HG03095 (cell line): ENCODE measurements around the gene MEGF6.

Experiments
- ATAC-seq: cut with Tn5 transposase; IDR thresholded peaks from one replicate; pipeline ENCODE4 v1.9.1; 2021; ENCODE audit warnings: moderate library complexity; ENCODE audit not compliant: unreplicated experiment

MEGF6 gene

DNA sequence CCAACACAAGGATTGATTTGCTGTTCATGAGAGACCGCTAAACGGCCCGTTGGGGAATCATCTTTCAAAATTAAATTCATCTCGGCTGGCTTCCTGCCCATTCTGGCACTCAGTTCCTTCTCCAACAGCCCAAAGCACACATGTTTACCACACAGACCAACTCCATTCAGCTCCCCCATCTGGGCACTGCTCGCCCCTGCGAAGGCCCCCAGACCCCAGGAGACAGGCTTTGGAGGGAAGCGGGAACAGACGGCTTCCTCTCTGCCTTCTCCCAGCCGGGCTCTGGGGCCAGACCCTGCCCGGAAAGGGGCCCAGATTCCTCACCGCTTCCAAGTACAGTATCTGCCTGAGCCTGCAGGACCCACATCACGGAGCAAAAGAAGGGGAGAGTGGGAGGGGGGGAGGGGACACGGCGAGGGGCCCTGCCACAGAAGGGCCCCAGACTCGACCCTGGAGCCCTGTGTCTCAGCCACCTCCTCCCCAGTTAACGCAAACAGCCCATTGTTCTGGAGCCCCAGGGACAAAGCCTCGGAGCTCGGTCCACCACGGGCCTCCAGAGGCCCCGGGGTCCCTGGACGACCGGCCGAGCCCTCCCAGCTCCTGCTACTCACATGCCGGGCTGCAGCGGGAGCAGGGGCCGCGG lies 660 bp downstream of the MEGF6 start:
- no peak for ATAC-seq

DNA sequence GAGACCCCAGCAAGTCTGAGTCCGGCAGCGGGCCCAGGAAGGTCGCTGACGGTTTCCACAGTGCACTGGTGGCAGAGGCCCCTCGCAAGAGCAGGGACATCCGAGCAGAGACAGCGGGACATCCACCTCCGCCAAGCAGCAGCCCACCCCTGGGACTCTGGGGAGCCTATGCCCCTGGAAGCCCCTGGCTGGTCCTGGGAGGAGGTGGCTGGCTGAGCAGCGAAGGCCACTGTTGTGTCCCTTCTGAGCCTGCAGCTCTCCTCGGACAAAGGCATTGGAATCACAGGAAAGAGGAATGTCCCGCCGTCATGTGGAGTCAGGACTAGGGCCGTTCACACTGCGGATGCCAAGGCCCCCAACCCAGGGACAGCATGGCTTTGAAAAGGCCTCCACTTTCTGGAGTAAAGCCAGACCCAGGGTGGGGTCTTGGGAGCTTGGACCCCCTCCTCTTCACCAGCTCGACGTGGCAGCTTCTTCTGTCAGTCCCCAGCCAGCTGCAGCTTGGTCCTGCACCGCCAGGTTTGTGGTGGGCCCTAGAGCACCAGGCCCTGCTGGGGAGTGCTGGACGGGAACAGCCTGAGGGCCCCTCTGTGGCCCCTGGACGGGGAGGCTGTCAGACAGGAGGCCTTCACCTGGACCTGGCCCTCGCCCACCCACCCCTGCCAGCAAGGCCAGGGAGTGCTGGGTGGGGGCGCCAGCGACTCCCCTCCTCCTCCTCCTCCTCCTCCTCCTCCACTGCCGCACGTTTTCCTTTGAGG lies 1.4 kb downstream of the MEGF6 start:
- no peak for ATAC-seq

DNA sequence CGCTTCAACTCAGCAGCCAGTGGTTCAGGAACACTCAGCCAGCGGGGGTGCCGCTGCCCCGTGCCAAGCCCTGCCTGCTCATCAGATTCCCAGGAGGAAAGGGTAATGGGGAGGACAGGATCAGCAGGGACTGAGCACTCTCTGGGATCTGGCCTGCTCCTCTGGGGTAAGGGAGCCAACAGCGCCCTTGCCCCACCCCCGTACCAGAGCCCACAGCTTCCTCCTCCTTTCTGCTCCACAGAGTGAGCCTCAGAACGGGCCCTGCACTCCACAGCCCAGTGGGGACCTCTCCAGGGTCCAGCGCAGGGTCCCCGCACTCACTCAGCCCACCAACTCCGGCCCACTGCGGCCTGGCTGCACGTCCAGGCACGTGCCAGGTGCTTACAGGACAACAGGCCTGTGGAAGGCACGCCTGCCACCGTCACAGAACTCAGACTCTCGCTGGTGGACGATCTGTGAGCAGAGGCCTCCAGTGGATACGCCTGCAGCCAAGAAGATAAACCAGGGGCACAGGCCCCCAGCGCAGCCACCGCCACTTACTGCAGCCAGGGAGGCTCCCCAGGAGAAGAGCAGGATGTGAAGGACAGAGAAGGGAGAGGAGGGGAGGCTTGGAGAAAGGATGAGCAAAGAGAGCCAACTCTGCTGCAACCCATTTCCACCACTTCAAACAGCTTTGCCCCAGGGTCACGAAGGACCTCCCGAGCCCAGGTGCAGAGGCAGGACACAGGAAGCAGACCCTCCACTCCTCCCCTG lies 2.1 kb downstream of the MEGF6 start:
- no peak for ATAC-seq

DNA sequence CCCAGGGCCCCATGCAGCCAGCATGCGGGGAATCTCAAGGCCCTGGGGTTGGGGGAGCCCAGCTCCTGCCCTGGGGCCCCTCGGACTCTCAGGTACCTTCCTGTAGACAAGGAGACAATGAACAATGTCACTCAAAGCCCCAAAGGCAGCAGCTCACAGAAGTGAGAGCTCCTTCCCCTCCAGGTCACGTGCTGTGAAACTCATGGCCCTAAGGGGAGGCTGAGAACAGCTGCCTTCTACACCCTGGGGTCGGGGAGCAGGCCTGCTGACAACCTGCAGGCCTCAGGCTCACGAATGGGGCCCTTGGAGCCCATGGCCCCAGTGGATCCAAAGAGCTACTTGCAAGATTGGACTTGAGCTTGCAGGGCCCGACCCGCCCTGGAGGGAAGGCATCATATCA lies 3.2 kb downstream of the MEGF6 start:
- ATAC-seq, result no peak

DNA sequence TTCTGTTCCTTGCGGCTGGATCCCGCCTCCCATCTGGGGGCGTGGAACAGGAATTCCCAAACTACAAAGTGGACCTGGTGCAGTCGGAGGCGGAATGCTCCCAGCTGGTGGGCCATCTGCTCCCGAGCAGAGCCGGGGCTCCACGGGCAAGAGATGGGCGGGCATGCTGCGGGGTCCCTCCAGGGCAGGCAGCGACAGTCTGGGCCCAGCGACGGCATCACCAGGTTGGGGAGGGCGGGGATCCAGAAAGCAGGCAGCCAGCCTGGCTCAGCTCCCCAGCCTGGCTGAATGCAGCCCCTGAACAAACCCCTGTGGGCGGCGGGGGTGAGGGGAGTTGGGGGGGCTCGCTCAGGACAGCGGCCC lies 3.6 kb downstream of the MEGF6 start:
- no peak for ATAC-seq

DNA sequence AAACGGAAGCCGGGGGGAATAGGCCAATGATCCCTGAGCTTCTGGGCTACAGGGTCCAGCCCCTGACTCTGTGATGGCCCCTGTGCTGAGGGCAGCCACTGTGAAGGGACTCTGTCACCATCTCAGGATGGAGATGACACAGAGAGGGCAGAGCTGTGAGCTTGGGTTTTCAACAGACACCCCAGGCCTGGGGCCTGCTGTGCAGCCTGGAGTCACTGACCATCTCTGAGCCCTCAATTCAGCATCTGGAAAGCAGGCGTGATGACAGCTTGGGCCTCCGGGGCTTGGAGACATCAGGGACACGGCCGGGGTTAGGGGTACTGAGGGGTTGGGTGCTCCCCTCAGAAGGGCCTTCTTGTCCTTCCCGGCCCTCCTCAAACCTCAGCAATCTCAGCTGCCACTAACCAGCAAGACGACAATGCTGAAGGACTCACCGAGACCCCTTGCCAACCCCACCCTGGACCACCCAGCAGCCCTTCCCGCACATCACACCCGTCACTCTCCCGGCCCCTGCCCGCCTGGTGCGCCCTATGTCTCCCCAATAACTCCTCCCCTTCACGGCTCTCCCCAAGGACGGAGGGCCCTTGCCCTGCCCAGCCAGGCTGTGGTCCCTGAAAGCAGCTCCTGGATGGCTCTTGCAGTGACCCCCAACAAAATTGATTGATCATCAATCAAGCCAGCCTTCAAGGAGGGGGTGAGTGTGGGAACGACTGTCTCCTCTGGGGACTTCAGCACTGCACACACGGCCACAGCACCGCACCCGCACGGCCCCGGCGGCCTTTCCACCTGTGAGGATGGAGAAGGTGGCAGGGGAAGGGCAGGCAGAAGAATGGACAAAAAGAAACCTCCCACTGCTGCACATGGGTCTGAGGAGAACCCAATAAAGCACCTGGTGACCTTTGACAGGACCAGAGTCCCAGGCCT lies 4.3 kb downstream of the MEGF6 start:
- ATAC-seq, result no peak

DNA sequence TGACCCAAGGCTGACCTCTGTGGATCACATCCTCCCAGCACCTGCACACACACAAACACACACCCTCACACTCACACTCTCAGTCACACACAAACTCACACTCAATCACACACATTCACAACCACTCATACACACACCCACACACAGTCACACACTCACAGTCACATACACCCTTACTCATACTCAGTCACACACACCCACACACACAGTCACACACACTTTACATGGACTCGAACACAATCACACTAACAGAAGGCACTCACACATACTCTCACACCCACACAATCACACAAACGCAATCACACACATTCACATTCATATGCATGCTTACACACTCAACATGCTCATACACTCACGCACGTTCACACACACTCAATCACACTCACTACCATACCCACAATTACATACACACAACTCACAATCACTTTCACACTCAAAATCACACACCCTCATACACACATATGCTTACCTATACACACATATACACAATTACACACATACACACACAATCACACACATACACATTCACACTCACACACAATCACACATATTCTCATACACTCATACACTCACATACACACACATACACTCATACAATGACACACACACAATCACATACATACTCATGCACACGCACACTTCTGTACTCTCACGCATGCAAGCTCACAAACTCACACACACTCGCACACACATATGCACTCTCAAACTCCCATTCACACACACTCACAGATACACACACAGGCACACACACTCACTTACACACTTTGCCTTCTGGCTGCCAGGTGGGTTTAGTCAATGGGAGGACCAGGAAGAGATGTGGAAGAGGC lies 6.1 kb downstream of the MEGF6 start:
- no peak for ATAC-seq

DNA sequence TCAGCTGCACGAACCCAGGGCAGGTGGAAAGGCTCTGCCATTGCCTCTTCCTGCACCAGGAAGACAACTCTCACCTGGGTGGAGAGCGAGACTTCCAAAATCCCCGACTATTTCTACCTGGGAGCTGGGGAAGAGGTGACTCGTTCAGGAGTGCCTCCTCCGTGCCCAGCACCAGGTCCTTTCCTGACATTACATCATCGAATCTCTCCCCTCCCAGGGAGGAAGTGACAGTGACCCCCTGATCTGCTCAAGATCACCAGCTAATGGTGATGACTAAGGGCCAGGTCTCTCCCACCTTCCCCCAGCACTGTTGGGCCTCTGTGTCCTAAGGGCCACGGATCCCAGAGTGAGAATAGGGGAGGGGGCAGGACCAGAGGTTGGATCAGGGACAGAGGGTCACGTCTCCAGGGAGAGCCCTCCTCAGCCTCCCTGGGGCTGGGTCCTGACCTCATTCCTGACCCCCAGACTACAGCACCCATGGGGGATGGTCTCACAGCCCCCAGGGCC lies 6.8 kb downstream of the MEGF6 start:
- ATAC-seq, result no peak

DNA sequence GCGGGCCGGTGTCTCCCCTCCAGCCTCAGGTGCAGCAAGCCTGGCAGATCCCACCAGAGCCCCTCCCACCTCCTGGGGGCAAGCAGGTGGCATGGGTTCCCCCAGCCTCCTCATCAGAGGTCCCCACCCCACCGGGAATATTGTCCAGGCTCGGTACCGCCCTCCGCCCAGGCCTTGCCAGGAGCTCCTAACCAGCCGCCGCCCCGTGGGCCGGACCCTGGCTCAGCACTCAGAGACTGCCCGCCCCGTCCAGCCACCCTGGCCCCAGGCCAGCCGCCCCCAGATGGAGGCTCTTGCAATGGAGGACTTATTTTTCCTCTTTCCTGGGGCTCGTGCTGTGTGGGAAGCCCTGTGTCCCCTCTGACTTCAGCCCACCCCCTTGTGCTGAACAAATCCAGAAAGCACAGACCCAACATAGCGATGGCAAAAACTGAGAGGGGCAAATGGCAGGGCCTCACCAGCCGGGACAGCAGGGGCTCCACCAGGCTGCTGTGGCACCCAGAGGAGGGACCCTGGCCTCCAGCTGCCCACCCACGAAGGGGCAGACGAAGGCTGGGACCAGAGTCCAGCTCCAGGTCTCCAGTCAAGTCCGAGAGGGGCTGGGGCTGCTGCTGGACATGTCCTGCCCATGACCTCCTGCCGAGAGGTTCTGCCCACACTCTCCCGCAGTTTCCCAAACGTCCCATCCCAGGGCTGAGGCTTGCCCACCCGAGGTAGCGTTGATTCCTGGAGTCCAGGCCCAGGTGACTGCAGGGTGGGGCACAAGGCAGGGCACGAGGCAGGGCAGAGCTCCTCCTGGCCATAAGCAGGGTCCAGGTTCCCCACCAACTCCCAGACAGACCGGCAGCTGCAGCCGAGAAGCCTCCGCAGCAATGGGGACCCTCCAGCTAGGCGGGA lies 7.5 kb downstream of the MEGF6 start:
- ATAC-seq, result no peak

DNA sequence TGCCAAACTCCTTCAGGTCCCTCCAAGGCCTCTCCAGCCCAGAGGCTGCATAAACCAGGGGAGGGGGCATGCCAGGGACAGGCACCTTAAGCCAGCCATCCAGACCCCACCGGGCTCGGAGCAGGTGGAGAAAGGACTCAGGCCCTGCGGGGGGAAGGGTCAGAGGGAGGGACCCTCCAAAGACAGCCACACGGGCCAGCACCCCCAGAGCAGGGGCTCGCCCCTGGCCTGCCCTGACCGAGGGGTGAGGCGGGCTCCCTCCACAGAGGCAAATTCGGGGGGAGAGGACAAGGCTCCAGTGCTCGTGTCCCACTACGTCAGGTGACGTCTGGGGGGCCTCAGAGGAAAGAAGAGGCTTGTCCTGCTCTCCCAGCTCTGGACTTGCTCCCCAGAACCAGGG lies 8.2 kb downstream of the MEGF6 start:
- no peak for ATAC-seq

DNA sequence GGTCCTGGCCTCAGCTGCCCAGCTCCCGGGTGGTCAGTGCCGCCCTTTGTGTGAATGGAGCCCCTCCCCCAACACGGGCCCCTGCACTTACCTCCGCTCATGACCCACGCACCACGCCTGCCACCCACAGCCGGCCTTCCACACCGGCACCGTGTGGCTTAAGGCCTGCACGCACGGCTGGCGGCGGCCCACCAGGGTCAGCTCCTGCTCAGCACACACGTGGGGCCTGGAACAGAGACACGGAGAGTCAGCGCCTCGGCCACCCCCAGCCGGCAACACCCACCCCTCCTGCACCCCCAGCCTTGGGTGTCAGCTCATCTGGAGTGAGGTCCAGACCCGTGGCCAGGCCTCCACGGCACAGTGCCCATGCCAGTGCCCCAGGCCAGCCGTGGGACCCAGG lies 8.9 kb downstream of the MEGF6 start:
- ATAC-seq, result no peak

DNA sequence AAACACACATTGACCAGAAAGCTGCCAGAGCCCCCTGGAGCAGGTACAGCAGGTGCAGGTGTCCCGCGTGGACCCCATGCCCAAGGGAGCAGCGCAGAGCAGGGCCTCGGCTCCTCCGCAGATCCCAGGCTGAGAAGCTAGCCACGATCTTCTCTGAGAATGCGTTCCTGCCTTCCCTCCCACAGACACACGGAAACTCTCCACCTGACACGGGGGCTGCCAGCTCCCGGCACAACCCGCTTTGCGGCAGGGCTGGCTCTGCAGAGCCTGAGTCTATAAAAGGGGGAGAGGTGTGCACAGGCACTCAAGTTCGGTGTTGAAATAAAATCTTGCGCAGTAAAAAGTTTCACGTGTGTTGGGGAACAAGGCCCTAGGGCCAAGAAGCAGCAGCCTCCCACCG lies 9.6 kb downstream of the MEGF6 start:
- ATAC-seq, result no peak

DNA sequence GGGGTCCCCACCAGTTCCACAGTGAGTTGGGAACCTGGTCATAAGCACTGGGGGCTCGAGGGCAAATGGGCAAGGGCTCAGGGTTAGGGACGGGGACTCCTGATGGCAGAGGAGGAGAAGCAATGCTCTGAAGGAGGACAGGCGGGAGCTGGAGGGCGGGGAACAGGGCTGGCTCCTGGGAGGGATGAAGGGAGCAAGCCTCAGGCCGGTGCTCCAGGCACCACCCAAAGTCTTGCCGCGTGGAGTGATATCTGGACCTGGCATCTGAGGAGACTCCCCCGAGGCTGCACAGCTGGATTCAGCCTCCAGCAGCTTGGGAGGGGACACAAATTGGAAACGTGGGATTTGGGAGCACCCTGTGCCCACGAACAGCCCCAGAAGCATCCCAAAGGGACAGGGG lies 11.0 kb downstream of the MEGF6 start:
- ATAC-seq, result no peak

DNA sequence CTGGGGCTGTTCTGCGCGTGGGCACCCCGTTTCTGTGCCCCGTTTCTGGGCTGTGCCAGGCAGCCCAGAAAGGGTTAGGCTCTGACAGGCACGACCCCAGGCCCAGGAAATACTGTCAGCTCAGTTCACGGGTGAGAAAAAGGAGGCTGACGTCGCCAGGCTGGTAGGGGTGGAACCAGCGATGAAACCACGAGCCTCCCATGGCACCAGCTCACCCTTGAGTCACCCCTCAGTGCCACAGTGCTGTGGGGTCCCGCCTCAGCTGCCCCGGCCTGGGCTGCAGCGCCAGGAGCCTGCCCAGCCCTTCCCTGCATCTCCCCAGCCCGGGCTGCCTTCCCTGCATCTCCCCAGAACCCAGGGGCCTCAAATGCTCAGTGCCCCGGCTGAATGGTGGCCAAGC lies 11.5 kb downstream of the MEGF6 start:
- ATAC-seq, result no peak

DNA sequence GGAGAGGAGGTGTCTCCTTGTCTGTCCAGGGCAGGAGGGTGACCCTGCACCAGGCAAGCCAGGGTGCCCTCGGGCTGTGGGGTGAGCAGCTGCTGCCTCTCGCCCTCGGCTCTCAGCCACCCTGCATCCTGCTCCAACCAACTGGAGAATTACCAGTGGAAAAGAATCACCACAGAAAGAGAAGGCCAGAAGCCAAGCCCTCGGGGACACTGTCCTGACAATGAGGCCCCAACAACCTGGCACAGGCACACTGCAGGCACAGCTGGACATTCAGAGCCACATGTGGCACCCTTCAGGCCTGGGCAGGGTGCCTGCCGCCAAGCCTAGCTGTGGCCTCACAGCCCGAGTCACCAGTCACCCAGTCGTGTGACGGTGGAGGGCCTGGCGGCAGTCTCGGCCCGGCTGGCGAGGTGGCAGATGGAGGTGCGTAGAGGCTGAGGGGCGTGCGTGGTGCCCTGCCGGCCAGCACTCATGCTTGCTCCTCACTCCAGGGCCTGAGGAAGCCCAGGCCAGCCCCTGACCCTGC lies 12.0 kb downstream of the MEGF6 start:
- ATAC-seq, result no peak

DNA sequence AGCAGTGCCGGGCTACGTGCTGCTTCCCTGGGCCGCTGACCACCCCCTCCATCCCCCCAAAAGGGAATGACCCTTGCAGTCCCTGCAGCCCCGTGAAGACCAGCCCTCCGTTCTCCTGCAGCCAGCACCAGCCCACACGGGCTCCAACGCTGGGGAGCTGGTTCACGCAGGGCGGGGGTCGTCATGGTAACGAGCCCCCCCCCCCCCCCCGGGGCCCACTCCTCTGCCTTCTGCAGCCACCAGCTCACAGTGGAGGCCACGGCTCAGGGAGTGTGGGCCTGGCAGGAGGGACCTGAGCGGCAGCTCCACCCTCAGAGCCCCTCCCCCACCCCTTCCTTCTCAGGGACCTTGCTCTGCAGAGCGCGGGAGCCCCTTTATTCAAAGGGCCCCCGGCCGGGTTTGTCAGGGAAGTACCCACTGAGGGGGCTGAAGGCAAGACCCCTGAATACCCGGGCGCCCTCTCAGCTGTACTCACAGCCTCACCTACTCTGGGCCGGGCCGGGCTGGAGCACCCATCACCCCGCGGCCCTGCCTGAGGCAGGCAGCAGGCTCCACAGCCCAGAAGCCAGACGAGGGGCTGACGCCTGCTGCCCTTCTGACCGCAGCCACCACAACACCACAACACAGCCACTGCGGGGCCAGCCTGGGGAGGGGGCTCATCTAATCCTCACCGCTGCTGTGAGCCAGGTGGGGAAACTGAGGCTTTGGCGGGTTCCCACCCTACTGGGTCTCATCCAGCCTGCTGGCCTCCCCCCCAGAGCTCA lies 12.6 kb downstream of the MEGF6 start:
- ATAC-seq, result no peak

DNA sequence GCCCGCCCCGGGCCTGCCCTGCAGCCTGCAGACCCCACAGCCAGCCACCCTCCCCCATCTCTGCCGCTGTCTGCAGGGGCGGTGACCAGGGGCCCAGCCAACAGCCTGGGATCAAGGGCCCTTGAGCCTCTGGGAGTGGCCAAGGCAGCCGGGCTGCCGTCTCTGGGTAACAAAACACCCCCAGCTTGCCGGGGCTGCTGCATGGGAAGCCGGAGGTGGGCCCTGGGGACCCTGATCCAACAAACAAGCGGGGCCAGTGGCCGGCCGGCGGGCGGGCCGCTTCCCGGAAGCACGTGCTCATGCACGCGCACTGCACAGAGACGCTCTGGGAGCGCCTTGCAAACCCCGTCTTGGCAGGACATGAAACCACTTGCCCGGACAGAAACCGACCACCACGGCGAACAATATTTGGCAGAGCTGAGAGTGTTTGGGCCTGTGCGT lies 13.2 kb downstream of the MEGF6 start:
- no peak for ATAC-seq

DNA sequence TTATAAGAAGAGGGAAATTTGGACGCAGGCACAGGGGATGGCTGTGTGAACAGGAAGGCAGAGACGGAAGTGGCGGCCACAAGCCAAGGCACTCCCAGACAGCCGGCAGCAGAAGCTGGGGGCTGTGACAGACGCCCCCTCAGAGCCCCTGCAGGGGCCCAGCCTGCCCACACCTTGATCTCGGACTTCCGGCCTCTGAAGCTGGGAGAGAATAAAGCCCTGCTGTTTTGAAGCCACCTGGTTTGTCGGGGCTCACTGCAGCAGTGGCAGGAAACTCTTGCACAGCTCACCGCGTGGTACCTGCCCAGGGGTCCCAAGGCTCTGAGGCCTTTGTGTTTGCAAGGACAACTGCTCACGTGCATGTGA lies 13.7 kb downstream of the MEGF6 start:
- no peak for ATAC-seq
